Stimulated activated CD8-positive, alpha-beta memory T cell treated with anti-CD3 and anti-CD28 coated beads, Interleukin-4, amount 100 ng/mL, for 48 hours (primary cell): ENCODE data around the gene RPS24.

Experiments
- DNase-seq: peaks from one replicate; pipeline ENCODE4 v3.0.0-alpha.2; 2020

RPS24 gene

GRCh38 chr10:78028438-78029268, 5.0 kb upstream of the RPS24 start:
- peak; percentile 41 for DNase-seq

GRCh38 chr10:78029269-78030226, 4.1 kb upstream of the RPS24 start, which contains the start of gene POLR3A:
TSS of gene POLR3A (minus strand) at chr10:78029515. CDS start at chr10:78029407, 108 bp downstream.
- DNase-seq = peak; percentile 93

- DNase-seq = no peak
Observed at GRCh38 chr10:78033387-78033636, 351 bp upstream of the RPS24 start.

- DNase-seq = no peak
Observed at GRCh38 chr10:78035025-78035424, 1.4 kb downstream of the RPS24 start.

- no peak for DNase-seq
Observed at GRCh38 chr10:78035437-78035836, 1.8 kb downstream of the RPS24 start.

GRCh38 chr10:78035933-78036583, 2.4 kb downstream of the RPS24 start:
- no peak for DNase-seq

GRCh38 chr10:78038105-78038504, 4.4 kb downstream of the RPS24 start:
- no peak for DNase-seq

- DNase-seq = no peak
Observed at GRCh38 chr10:78038791-78039547, 5.3 kb downstream of the RPS24 start.

- no peak for DNase-seq
Observed at GRCh38 chr10:78039743-78040142, 6.1 kb downstream of the RPS24 start.

GRCh38 chr10:78041170-78042057, 7.8 kb downstream of the RPS24 start:
- peak; percentile 29 for DNase-seq

- DNase-seq = peak; percentile 35
Observed at GRCh38 chr10:78042058-78042751, 8.5 kb downstream of the RPS24 start.

GRCh38 chr10:78042752-78043104, 9.1 kb downstream of the RPS24 start:
- DNase-seq = no peak

- no peak for DNase-seq
Observed at GRCh38 chr10:78044179-78044578, 10.5 kb downstream of the RPS24 start.

GRCh38 chr10:78044699-78045098, 11.0 kb downstream of the RPS24 start:
- DNase-seq = no peak

- peak; percentile 53 for DNase-seq
Observed at GRCh38 chr10:78045237-78045636, 11.6 kb downstream of the RPS24 start.

GRCh38 chr10:78045856-78046255, 12.2 kb downstream of the RPS24 start:
- DNase-seq = no peak

- no peak for DNase-seq
Observed at GRCh38 chr10:78046711-78047269, 13.1 kb downstream of the RPS24 start.

- peak; percentile 95 for DNase-seq
Observed at GRCh38 chr10:78047314-78047891, 13.7 kb downstream of the RPS24 start.

- DNase-seq = no peak
Observed at GRCh38 chr10:78049851-78050250, 16.2 kb downstream of the RPS24 start.

- DNase-seq = no peak
Observed at GRCh38 chr10:78053211-78053868, 19.7 kb downstream of the RPS24 start.
